Measurements from ENCODE around the gene HTT.

HTT gene

GRCh38 chr4:3116955-3117354 is 42.5 kb downstream of the HTT start:
- Mint-ChIP-seq H3K27me3 (no peaks in the 10 kb centered on the region), H3K36me3 (peaks cover 6% of the 10 kb centered on the region)

DNA sequence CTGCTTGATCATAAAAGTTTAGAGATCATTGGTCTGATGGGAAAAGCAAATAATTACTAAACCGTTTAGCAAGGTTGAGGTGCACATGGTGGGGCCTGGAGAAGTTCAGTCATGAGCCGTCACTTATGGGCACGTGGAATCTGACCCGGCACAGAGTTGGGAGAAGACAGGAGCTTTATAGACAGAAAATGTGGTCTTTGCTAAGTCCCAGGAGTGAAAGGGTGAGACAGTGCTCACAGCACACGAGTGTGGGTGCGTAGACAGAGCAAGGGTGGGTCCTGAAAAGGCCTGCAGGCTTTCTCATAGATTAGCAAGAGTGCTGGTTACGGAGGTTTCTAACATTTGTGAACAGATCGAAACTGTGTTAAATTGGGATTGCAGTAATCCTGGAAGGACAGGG is 43.8 kb downstream of the HTT start:
- Mint-ChIP-seq H3K36me3 (peaks cover 10% of the 10 kb centered on the region), H3K9me3 (ENCODE audit: low read depth) (no peaks in the 10 kb centered on the region), H3K27ac (no peak overlapping the region), H3K4me1 (ENCODE audit: low read depth) (peaks cover 10% of the 10 kb centered on the region), H3K27me3 (no peaks in the 10 kb centered on the region), H3K4me3 (no peak overlapping the region)

More at GRCh38 chr4:3116955-3117354, 42.5 kb downstream of the HTT start:
- Mint-ChIP-seq H3K9me3 (ENCODE audit: low read depth) (no peaks in the 10 kb centered on the region), H3K4me1 (ENCODE audit: low read depth) (peaks cover 1% of the 10 kb centered on the region), H3K4me3 (no peak overlapping the region), H3K27ac (no peak overlapping the region)

- peaks cover 10% of the 10 kb centered on the region for H3K36me3 Mint-ChIP-seq
- H3K9me3 Mint-ChIP-seq (ENCODE audit: low read depth), result no peaks in the 10 kb centered on the region
- H3K27ac Mint-ChIP-seq, result no peak overlapping the region
- peaks cover 15% of the 10 kb centered on the region for H3K4me1 Mint-ChIP-seq (ENCODE audit: low read depth)
- no peak overlapping the region for H3K4me3 Mint-ChIP-seq
- H3K27me3 Mint-ChIP-seq, result no peaks in the 10 kb centered on the region
These were observed 45.0 kb downstream of the HTT start for GRCh38 chr4:3119464-3119863.

- H3K36me3 Mint-ChIP-seq, result peaks cover 7% of the 10 kb centered on the region
These were observed 46.6 kb downstream of the HTT start for GRCh38 chr4:3121110-3121509.

DNA sequence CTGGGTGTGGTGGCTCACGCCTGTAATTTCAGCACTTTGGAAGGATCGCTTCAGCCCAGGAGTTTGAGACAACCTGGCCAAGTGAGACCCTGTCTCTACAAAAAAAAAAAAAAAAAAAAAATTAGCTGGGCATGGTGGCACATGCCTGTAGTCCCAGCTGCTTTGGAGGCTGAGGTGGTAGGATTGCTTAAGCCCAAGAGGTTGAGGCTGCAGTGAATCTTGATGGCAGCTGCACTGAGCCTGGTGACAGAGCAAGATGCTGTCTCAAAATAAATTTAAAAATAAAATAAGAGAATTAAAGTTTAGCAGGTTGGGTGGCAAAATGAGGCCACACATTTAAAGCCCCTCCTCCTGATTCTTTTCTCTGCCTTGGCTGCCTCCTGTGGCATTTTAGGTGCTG is 47.1 kb downstream of the HTT start:
- H3K9me3 Mint-ChIP-seq (ENCODE audit: low read depth), result no peaks in the 10 kb centered on the region
- no peaks in the 10 kb centered on the region for H3K27me3 Mint-ChIP-seq
- H3K36me3 Mint-ChIP-seq, result peaks cover 7% of the 10 kb centered on the region
- H3K4me3 Mint-ChIP-seq, result no peak overlapping the region
- H3K27ac Mint-ChIP-seq, result no peak overlapping the region
- H3K4me1 Mint-ChIP-seq (ENCODE audit: low read depth), result peaks cover 15% of the 10 kb centered on the region

More at GRCh38 chr4:3121110-3121509, 46.6 kb downstream of the HTT start:
- H3K9me3 Mint-ChIP-seq (ENCODE audit: low read depth), result no peaks in the 10 kb centered on the region
- H3K4me3 Mint-ChIP-seq, result no peak overlapping the region
- H3K27me3 Mint-ChIP-seq, result no peaks in the 10 kb centered on the region
- H3K4me1 Mint-ChIP-seq (ENCODE audit: low read depth), result peaks cover 15% of the 10 kb centered on the region
- H3K27ac Mint-ChIP-seq, result no peak overlapping the region

- Mint-ChIP-seq H3K4me1 (ENCODE audit: low read depth) (peaks cover 15% of the 10 kb centered on the region), H3K27ac (peak overlapping the region; percentile 82), H3K4me3 (no peak overlapping the region), H3K27me3 (no peaks in the 10 kb centered on the region), H3K9me3 (ENCODE audit: low read depth) (no peaks in the 10 kb centered on the region), H3K36me3 (peaks cover 7% of the 10 kb centered on the region)
These were observed 47.6 kb downstream of the HTT start for GRCh38 chr4:3122081-3122563.

- Mint-ChIP-seq H3K27ac (peak overlapping the region; percentile 22), H3K36me3 (peaks cover 6% of the 10 kb centered on the region), H3K27me3 (no peaks in the 10 kb centered on the region), H3K4me3 (no peak overlapping the region), H3K9me3 (ENCODE audit: low read depth) (no peaks in the 10 kb centered on the region), H3K4me1 (ENCODE audit: low read depth) (peaks cover 15% of the 10 kb centered on the region)
These were observed 48.7 kb downstream of the HTT start for GRCh38 chr4:3123181-3123671.

GRCh38 chr4:3124070-3124767 is 49.7 kb downstream of the HTT start:
- H3K27me3 Mint-ChIP-seq, result no peaks in the 10 kb centered on the region
- no peaks in the 10 kb centered on the region for H3K9me3 Mint-ChIP-seq (ENCODE audit: low read depth)
- peaks cover 11% of the 10 kb centered on the region for H3K36me3 Mint-ChIP-seq
- no peak overlapping the region for H3K4me3 Mint-ChIP-seq
- peaks cover 15% of the 10 kb centered on the region for H3K4me1 Mint-ChIP-seq (ENCODE audit: low read depth)
- peak overlapping the region; percentile 12 for H3K27ac Mint-ChIP-seq

DNA sequence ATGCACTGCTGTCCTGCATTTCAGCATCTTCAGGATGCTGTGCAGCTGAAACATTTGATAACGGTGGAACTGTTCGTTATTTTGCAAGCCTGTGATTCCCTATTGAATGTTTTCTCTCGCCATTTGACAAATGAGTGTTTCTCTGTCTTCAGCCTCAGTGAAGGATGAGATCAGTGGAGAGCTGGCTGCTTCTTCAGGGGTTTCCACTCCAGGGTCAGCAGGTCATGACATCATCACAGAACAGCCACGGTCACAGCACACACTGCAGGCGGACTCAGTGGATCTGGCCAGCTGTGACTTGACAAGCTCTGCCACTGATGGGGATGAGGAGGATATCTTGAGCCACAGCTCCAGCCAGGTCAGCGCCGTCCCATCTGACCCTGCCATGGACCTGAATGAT is 52.6 kb downstream of the HTT start:
- Mint-ChIP-seq H3K27me3 (no peaks in the 10 kb centered on the region), H3K9me3 (ENCODE audit: low read depth) (no peaks in the 10 kb centered on the region), H3K27ac (no peak overlapping the region), H3K4me1 (ENCODE audit: low read depth) (peaks cover 13% of the 10 kb centered on the region), H3K36me3 (peaks cover 15% of the 10 kb centered on the region), H3K4me3 (no peak overlapping the region)

DNA sequence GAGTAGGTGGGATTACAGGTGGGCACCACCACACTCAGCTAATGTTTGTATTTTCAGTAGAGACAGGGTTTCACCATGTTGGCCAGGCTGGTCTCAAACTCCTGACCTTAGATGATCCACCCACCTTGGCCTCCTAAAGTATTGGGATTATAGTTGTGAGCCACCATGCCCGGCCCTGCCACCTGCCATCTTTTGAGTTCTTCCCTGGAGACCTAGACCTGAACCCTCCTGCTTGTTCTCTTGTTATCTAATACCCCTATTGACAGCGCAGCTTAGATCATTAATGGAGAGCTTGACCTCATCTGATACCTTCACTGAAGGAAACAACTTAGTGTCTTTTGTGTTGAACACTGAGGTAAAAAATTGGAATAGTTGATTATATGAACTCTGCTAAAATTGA is 53.6 kb downstream of the HTT start:
- H3K4me1 Mint-ChIP-seq (ENCODE audit: low read depth), result peaks cover 6% of the 10 kb centered on the region
- H3K27me3 Mint-ChIP-seq, result no peaks in the 10 kb centered on the region
- H3K9me3 Mint-ChIP-seq (ENCODE audit: low read depth), result no peaks in the 10 kb centered on the region
- no peak overlapping the region for H3K27ac Mint-ChIP-seq
- H3K4me3 Mint-ChIP-seq, result no peak overlapping the region
- peaks cover 15% of the 10 kb centered on the region for H3K36me3 Mint-ChIP-seq

- Mint-ChIP-seq H3K4me3 (no peak overlapping the region), H3K27ac (no peak overlapping the region), H3K27me3 (no peaks in the 10 kb centered on the region), H3K36me3 (peaks cover 17% of the 10 kb centered on the region), H3K9me3 (ENCODE audit: low read depth) (no peaks in the 10 kb centered on the region), H3K4me1 (ENCODE audit: low read depth) (peaks cover 4% of the 10 kb centered on the region)
These were observed 54.5 kb downstream of the HTT start for GRCh38 chr4:3128976-3129375.

GRCh38 chr4:3130201-3130600 is 55.7 kb downstream of the HTT start:
- H3K27ac Mint-ChIP-seq, result no peak overlapping the region
- H3K9me3 Mint-ChIP-seq (ENCODE audit: low read depth), result no peaks in the 10 kb centered on the region
- no peaks in the 10 kb centered on the region for H3K4me1 Mint-ChIP-seq (ENCODE audit: low read depth)
- H3K27me3 Mint-ChIP-seq, result no peaks in the 10 kb centered on the region
- no peak overlapping the region for H3K4me3 Mint-ChIP-seq
- peaks cover 18% of the 10 kb centered on the region for H3K36me3 Mint-ChIP-seq

GRCh38 chr4:3130826-3131225 is 56.3 kb downstream of the HTT start:
- H3K9me3 Mint-ChIP-seq (ENCODE audit: low read depth), result no peaks in the 10 kb centered on the region
- H3K4me3 Mint-ChIP-seq, result no peak overlapping the region
- H3K4me1 Mint-ChIP-seq (ENCODE audit: low read depth), result no peaks in the 10 kb centered on the region
- H3K36me3 Mint-ChIP-seq, result peaks cover 18% of the 10 kb centered on the region
- no peaks in the 10 kb centered on the region for H3K27me3 Mint-ChIP-seq
- H3K27ac Mint-ChIP-seq, result no peak overlapping the region

DNA sequence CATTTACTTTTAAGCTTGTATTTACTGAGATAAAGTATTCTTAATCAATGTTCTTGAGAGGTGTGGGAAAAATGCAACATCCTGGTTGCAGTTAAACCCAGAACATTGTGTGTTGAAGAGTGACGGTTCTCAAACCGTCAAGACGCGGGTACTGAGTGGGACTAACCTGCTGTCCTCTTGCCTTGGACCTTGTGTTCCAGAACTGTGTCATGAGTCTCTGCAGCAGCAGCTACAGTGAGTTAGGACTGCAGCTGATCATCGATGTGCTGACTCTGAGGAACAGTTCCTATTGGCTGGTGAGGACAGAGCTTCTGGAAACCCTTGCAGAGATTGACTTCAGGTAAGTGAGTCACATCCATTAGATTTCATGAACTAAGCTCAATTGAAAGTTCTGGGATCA is 59.7 kb downstream of the HTT start:
- Mint-ChIP-seq H3K9me3 (ENCODE audit: low read depth) (no peaks in the 10 kb centered on the region), H3K36me3 (peaks cover 13% of the 10 kb centered on the region), H3K27me3 (no peaks in the 10 kb centered on the region), H3K27ac (no peak overlapping the region), H3K4me3 (no peak overlapping the region), H3K4me1 (ENCODE audit: low read depth) (no peaks in the 10 kb centered on the region)

DNA sequence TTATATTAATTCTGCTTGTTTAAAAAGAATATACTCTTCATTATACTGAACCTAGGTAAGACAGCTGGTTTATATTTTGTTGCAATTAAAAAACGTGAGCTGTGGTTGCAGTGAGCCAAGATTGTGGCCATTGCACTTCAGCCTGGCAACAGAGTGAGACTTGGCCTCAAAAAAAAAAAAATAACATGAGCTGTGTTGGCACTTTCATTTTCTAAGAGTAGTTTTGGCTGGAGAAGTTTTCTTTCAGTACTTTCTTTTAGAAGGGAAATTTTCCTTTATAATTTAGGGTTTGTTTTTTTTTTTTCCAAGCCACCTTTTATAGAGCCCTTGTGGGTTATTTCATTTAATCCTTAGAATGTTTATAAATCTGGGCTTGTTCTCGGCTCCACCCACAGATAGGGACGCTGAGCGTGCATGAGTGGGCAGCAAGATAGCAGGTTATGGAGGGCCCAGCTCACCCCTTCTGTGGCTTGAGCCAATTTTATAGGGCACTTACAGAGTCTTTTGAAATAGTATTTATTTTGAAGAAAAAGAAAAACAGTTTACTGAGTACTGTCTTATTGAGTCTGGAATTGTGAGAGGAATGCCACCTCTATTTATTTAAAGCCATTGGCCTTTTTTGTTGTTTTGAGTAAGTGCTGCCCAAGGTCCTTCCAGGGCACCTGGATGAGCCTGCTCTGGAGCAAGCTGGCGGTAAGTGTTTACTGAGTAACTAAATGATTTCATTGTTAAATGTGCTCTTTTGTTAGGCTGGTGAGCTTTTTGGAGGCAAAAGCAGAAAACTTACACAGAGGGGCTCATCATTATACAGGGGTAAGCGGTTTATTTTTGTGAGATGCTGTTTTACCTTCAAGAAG is 60.9 kb downstream of the HTT start:
- no peaks in the 10 kb centered on the region for H3K9me3 Mint-ChIP-seq (ENCODE audit: low read depth)
- no peaks in the 10 kb centered on the region for H3K27me3 Mint-ChIP-seq
- H3K4me3 Mint-ChIP-seq, result no peak overlapping the region
- H3K27ac Mint-ChIP-seq, result peak overlapping the region; percentile 22
- no peaks in the 10 kb centered on the region for H3K4me1 Mint-ChIP-seq (ENCODE audit: low read depth)
- H3K36me3 Mint-ChIP-seq, result peaks cover 13% of the 10 kb centered on the region

Measured in activated naive CD8-positive, alpha-beta T cell (primary cell).